NB4 (cell line): ENCODE measurements around the gene BTBD16.

ENCODE experiments used
- DNase-seq: peaks from one replicate; pipeline ENCODE4 v3.0.0; 2010; ENCODE audit warnings: low read depth
- H3K4me3 ChIP-seq: one replicate; pipeline ENCODE4 v1.5.1; 2011; ENCODE audit warnings: mild to moderate bottlenecking, low read depth, low read length, moderate library complexity
- CTCF ChIP-seq: IDR thresholded peaks from one replicate; pipeline ENCODE4 v1.5.1; 2012; ENCODE audit warnings: low read depth, low read length
- MAX ChIP-seq: IDR thresholded peaks from 2 replicates; pipeline ENCODE4 v1.6.1; 2011; ENCODE audit warnings: low read depth, low read length
- MYC ChIP-seq: IDR thresholded peaks from 2 replicates; pipeline ENCODE4 v1.6.1; 2011; ENCODE audit warnings: low read depth, low read length
- POLR2A ChIP-seq: IDR thresholded peaks from 2 replicates; pipeline ENCODE4 v1.6.1; 2011; ENCODE audit warnings: mild to moderate bottlenecking; ENCODE audit not compliant: insufficient read length; ENCODE audit errors: extremely low read depth

The BTBD16 gene

GRCh38 chr10:122311716-122312115 is 40.6 kb downstream of the BTBD16 start:
- no peak overlapping the region for H3K4me3 ChIP-seq
- DNase-seq = no peak
- TF ChIP-seq POLR2A (no peak), CTCF (no peak), MYC (no peak), MAX (no peak)

- no peak overlapping the region for H3K4me3 ChIP-seq
- DNase-seq = no peak
- TF ChIP-seq CTCF (no peak), MYC (no peak), MAX (no peak)
These were observed 45.3 kb downstream of the BTBD16 start for GRCh38 chr10:122316224-122316884.

GRCh38 chr10:122321960-122322359 is 50.9 kb downstream of the BTBD16 start:
- H3K4me3 ChIP-seq = no peak overlapping the region
- TF ChIP-seq MYC = no peak
- no peak for TF ChIP-seq POLR2A
- TF ChIP-seq MAX = no peak
- no peak for DNase-seq

- DNase-seq = no peak
- TF ChIP-seq POLR2A = no peak
- TF ChIP-seq CTCF = no peak
- no peak for TF ChIP-seq MYC
- H3K4me3 ChIP-seq = no peak overlapping the region
These were observed 52.1 kb downstream of the BTBD16 start for GRCh38 chr10:122323189-122323588.

- no peak overlapping the region for H3K4me3 ChIP-seq
- DNase-seq = peak; percentile 14
- no peak for TF ChIP-seq MAX
- TF ChIP-seq CTCF = no peak
- no peak for TF ChIP-seq POLR2A
- TF ChIP-seq MYC = no peak
These were observed 53.0 kb downstream of the BTBD16 start for GRCh38 chr10:122323941-122324675.

- H3K4me3 ChIP-seq = no peak overlapping the region
- DNase-seq = no peak
- no peak for TF ChIP-seq CTCF
- no peak for TF ChIP-seq MYC
These were observed 54.1 kb downstream of the BTBD16 start for GRCh38 chr10:122325235-122325634.
